C4-2B (cell line): ENCODE data around the gene GP5.

Experiments used
- H3K27ac ChIP-seq: fragments of 450-650 bp; 2 replicates; pipeline ENCODE4 v1.5.1; 2017
- CTCF ChIP-seq: fragments of 450-650 bp; conservative IDR thresholded peaks from 2 replicates; pipeline ENCODE4 v1.5.1; 2017; ENCODE audit warnings: mild to moderate bottlenecking
- ZFX ChIP-seq: fragments of 450-650 bp; IDR thresholded peaks from 2 replicates; pipeline ENCODE4 v1.6.1; 2017

The GP5 gene

GRCh38 chr3:194357681-194358080 is 41.4 kb downstream of the GP5 start:
- no peak overlapping the region for H3K27ac ChIP-seq
- TF ChIP-seq CTCF (no peak), ZFX (no peak)

- H3K27ac ChIP-seq: no peak overlapping the region
- TF ChIP-seq ZFX (no peak), CTCF (no peak)
These were observed 43.7 kb downstream of the GP5 start for GRCh38 chr3:194355379-194355778.

GRCh38 chr3:194354315-194354714 is 44.8 kb downstream of the GP5 start:
- H3K27ac ChIP-seq: no peak overlapping the region; the same call in 1 of the 2 replicates
- TF ChIP-seq ZFX (no peak), CTCF (no peak)

- H3K27ac ChIP-seq: peak overlapping the region; percentile 61
- TF ChIP-seq ZFX: no peak
- no peak for TF ChIP-seq CTCF
These were observed 46.3 kb downstream of the GP5 start for GRCh38 chr3:194352667-194353246.

- H3K27ac ChIP-seq: peak overlapping the region; percentile 61
- no peak for TF ChIP-seq CTCF
- TF ChIP-seq ZFX: no peak
These were observed 47.0 kb downstream of the GP5 start for GRCh38 chr3:194351952-194352536.

- peak within 1 kb of the TSS; percentile 61 for H3K27ac ChIP-seq
- no peak for TF ChIP-seq CTCF
- TF ChIP-seq ZFX: no peak
These were observed 47.9 kb downstream of the GP5 start, which contains the start of gene CPN2 for GRCh38 chr3:194351080-194351672. Gene CPN2, minus strand, starts transcription at chr3:194351328. Its CDS starts 8,626 bp downstream, at chr3:194342702.

GRCh38 chr3:194350726-194351071 is 48.4 kb downstream of the GP5 start:
- no peak for TF ChIP-seq CTCF
- no peak for TF ChIP-seq ZFX
- H3K27ac ChIP-seq: peak overlapping the region; percentile 1; the same call in 1 of the 2 replicates
